ENCODE results near the gene ALDH3A2. TPM values are rescaled to one million over a fixed set of nuclear protein-coding genes. Genes with fewer than 3 reads are reported as not detected.
A peak's percentile ranks its signal among the peaks of the same experiment; 100 is the strongest.

Gene ALDH3A2
- total and polyA plus RNA-seq, 4 donors, result 63.3 to 165 (median 80.4) TPM

GRCh38 chr17:19672009-19672750 is 23.6 kb downstream of the ALDH3A2 start:
- Histone ChIP-seq H3K36me3 (ENCODE audit: control insufficient read depth in 4 of 4, insufficient read depth in 3 of 4, low read depth in 1 of 4, low read length in 3 of 4) (peaks cover 0 to 11% (median 8%) of the 10 kb centered on the region in 4 donors), H3K4me3 (ENCODE audit: low read depth in 1 of 3, low read length in 3 of 3) (no peak overlapping the region), H3K27ac (ENCODE audit: low read depth in 1 of 2, low read length in 2 of 2) (peak overlapping the region; percentile 62 to 72), H3K9ac (ENCODE audit: low read depth in 1 of 2, low read length in 2 of 2) (no peak overlapping the region), H3K27me3 (ENCODE audit: control insufficient read depth in 4 of 4, insufficient read depth in 4 of 4, low read length in 3 of 4) (no peaks in the 10 kb centered on the region), H3K4me1 (ENCODE audit: control insufficient read depth in 4 of 4, insufficient read depth in 4 of 4, low read length in 3 of 4) (peaks cover 7 to 44% (median 33%) of the 10 kb centered on the region in 4 donors), H3K9me3 (ENCODE audit: control insufficient read depth in 4 of 4, low read length in 3 of 4) (no peaks in the 10 kb centered on the region)
- peak; percentile 46 for DNase-seq (ENCODE audit: low spot score)
- TF ChIP-seq FOXA1 (IDR thresholded peaks at IDR 0.05), result no peak
- peak; percentile 22 for TF ChIP-seq REST (IDR thresholded peaks at IDR 0.05)
- peak; percentile 90 to 92 for TF ChIP-seq RXRA (IDR thresholded peaks at IDR 0.05)
- peak; percentile 74 for TF ChIP-seq NR2F2 (IDR thresholded peaks at IDR 0.05)
- TF ChIP-seq JUND (IDR thresholded peaks at IDR 0.05), result peak; percentile 75 to 85
- peak; percentile 47 to 61 for TF ChIP-seq RAD21 (IDR thresholded peaks at IDR 0.05)
- TF ChIP-seq HNF4G (IDR thresholded peaks at IDR 0.05), result peak; percentile 61
- TF ChIP-seq ATF3 (IDR thresholded peaks at IDR 0.05), result peak; percentile 71
- TF ChIP-seq HNF4A (conservative IDR thresholded peaks at IDR 0.05), result peak; percentile 89 to 95
- TF ChIP-seq FOXA2 (IDR thresholded peaks at IDR 0.05), result peak; percentile 35
- TF ChIP-seq ZBTB33 (IDR thresholded peaks at IDR 0.05), result peak; percentile 70
- peak; percentile 75 for TF ChIP-seq SP1 (IDR thresholded peaks at IDR 0.05)
- peak; percentile 25 for TF ChIP-seq CTCF (IDR thresholded peaks at IDR 0.05; ENCODE audit: low read depth, low read length, missing input control)
- no peak for TF ChIP-seq TAF1 (conservative IDR thresholded peaks at IDR 0.05)
- TF ChIP-seq, protein P1, sequence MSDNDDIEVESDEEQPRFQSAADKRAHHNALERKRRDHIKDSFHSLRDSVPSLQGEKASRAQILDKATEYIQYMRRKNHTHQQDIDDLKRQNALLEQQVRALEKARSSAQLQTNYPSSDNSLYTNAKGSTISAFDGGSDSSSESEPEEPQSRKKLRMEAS (IDR thresholded peaks at IDR 0.05), result peak; percentile 59
- TF ChIP-seq EGR1 (IDR thresholded peaks at IDR 0.05; ENCODE audit: low read depth in 2 of 2), result peak in 1 of 2 donors; percentile 17
- TF ChIP-seq GABPA (IDR thresholded peaks at IDR 0.05 in 1 of 2, conservative IDR thresholded peaks at IDR 0.05 in 1 of 2), result no peak
- TF ChIP-seq YY1 (IDR thresholded peaks at IDR 0.05), result peak; percentile 79
- 31% methylated on average over 5 of the region's 5 CpGs for WGBS

Measured in liver (tissue), 9 donors.